HCT116 (cell line): ENCODE measurements around the gene NGF. TPM values are rescaled to one million over a fixed set of nuclear protein-coding genes. Genes with fewer than 3 reads are reported as not detected.

Source experiments
- ATAC-seq: fragments of 200-7000 bp; cut with Tn5 transposase; 2 replicates; pipeline ENCODE4 v1.9.1; 2020; ENCODE audit warnings: mild to moderate bottlenecking, moderate library complexity
- BruUV-seq: library from RNA; stranded (reverse); fragments of 400-500 nt; replicated peaks from 2 replicates; lab custom pipeline; 2021; lab: Mats Ljungman, UMichigan
- CTCF ChIA-PET: fragments of 300-600 bp; sonication (Branson Sonifier 250); formaldehyde crosslinking; loops from one replicate; lab custom pipeline; 2021; ENCODE audit warnings: antibody characterized with exemption; lab: Charles Lee
- POLR2A ChIA-PET: fragments of 300-600, 350-600 bp; sonication (Branson Sonifier 250); formaldehyde crosslinking; loops from one replicate; lab custom pipeline; 2021; ENCODE audit warnings: antibody characterized with exemption; lab: Charles Lee
- RAD21 ChIA-PET, 2 experiments: fragments of 300-600 bp; sonication (Branson Sonifier 250); formaldehyde crosslinking; loops; one replicate each; lab custom pipeline; 2023; ENCODE audit warnings: low total read pairs in 2 of 2; ENCODE audit not compliant: uncharacterized antibody in 2 of 2, unreplicated experiment in 2 of 2, low non-redundant PET in 1 of 2; lab: Charles Lee
- DNase-seq: peaks from one replicate; pipeline ENCODE4 v3.0.0-alpha.2; 2010; ENCODE audit warnings: low read depth, low spot score
- H2AFZ ChIP-seq: fragments of 200-600 bp; shearing (Covaris generic), sonication (generic); 2 replicates; pipeline ENCODE4 v1.6.1; 2017; ENCODE audit warnings: low read depth, mixed run types, mixed read lengths, antibody characterized with exemption, low read length; ENCODE audit not compliant: poor library complexity, severe bottlenecking
- H3K27ac ChIP-seq: 2 replicates; pipeline ENCODE4 v1.5.1; 2012; ENCODE audit warnings: low read depth, low read length
- H3K27me3 ChIP-seq: fragments of 200-600 bp; sonication (generic); 2 replicates; pipeline ENCODE4 v1.6.1; 2016; ENCODE audit warnings: mixed run types, low read length, mixed read lengths; ENCODE audit not compliant: insufficient read depth
- H3K36me3 ChIP-seq, 2 experiments: fragments of 200-500 bp in 1 of 2; fragments of 200-600 bp in 1 of 2; sonication (Bioruptor generic) in 1 of 2; sonication (generic) in 1 of 2; 2 replicates each; pipeline versions ENCODE4 v1.5.1 to v1.6.1; 2014 to 2016; ENCODE audit warnings: low read length in 2 of 2, inconsistent platforms in 1 of 2, mixed read lengths in 1 of 2, mixed run types in 1 of 2; ENCODE audit not compliant: insufficient read depth in 2 of 2, control insufficient read depth in 1 of 2
- H3K4me1 ChIP-seq, 2 experiments: fragments of 200-600 bp in 1 of 2; sonication (generic) in 1 of 2; 2 replicates each; pipeline versions ENCODE4 v1.5.1 to v1.6.1; 2012 to 2017; ENCODE audit warnings: low read length in 2 of 2, inconsistent platforms in 1 of 2, mild to moderate bottlenecking in 1 of 2, mixed read lengths in 1 of 2, mixed run types in 1 of 2, moderate library complexity in 1 of 2; ENCODE audit not compliant: insufficient read depth in 2 of 2, control insufficient read depth in 1 of 2
- H3K4me2 ChIP-seq: fragments of 200-600 bp; sonication (generic); 2 replicates; pipeline ENCODE4 v1.6.1; 2017; ENCODE audit warnings: mixed run types, low read length, mixed read lengths
- H3K4me3 ChIP-seq, 2 experiments: fragments of 200-600 bp in 1 of 2; sonication (generic) in 1 of 2; replicated peaks in 1 of 2; 2 replicates each; pipeline ENCODE4 v1.5.1; 2011 to 2016; ENCODE audit warnings: low read length in 2 of 2, control low read depth in 1 of 2, low read depth in 1 of 2, mild to moderate bottlenecking in 1 of 2, mixed read lengths in 1 of 2, mixed run types in 1 of 2
- H3K79me2 ChIP-seq: fragments of 200-600 bp; sonication (generic); 2 replicates; pipeline ENCODE4 v1.6.1; 2017; ENCODE audit warnings: mild to moderate bottlenecking, mixed run types, low read length, moderate library complexity, mixed read lengths; ENCODE audit not compliant: insufficient read depth
- H3K9ac ChIP-seq: fragments of 200-600 bp; sonication (generic); 2 replicates; pipeline ENCODE4 v1.6.1; 2016; ENCODE audit warnings: low read length, mixed read lengths
- H3K9me2 ChIP-seq: fragments of 200-600 bp; sonication (generic), shearing (Covaris generic); 2 replicates; pipeline ENCODE4 v1.6.1; 2017; ENCODE audit warnings: mixed run types, mild to moderate bottlenecking, moderate library complexity; ENCODE audit not compliant: insufficient read depth
- H3K9me3 ChIP-seq, 2 experiments: fragments of 200-500 bp in 1 of 2; fragments of 200-600 bp in 1 of 2; sonication (Bioruptor generic) in 1 of 2; sonication (generic) in 1 of 2; 2 replicates each; pipeline ENCODE4 v1.6.1; 2014 to 2017; ENCODE audit warnings: low read length in 2 of 2, mixed read lengths in 2 of 2, inconsistent platforms in 1 of 2, low read depth in 1 of 2, mild to moderate bottlenecking in 1 of 2, mixed run types in 1 of 2, moderate library complexity in 1 of 2; ENCODE audit not compliant: control insufficient read depth in 1 of 2, insufficient read depth in 1 of 2
- H4K20me1 ChIP-seq: fragments of 200-600 bp; sonication (generic), shearing (Covaris generic); 2 replicates; pipeline ENCODE4 v1.6.1; 2017; ENCODE audit warnings: mixed run types, mild to moderate bottlenecking, moderate library complexity; ENCODE audit not compliant: insufficient read depth
- CBX3 ChIP-seq: IDR thresholded peaks from 2 replicates; pipeline ENCODE4 v1.6.1; 2012; ENCODE audit warnings: low read depth
- CEBPB ChIP-seq: IDR thresholded peaks from 2 replicates; pipeline ENCODE4 v1.6.1; 2012; ENCODE audit warnings: low read depth
- CTCF ChIP-seq, 3 experiments: fragments of 200-600 bp in 1 of 3; sonication (generic) in 1 of 3; IDR thresholded peaks in 2 of 3; conservative IDR thresholded peaks in 1 of 3; 2 replicates each; pipeline ENCODE4 v1.5.1; 2012 to 2017; ENCODE audit warnings: low read depth in 2 of 3, low read length in 2 of 3, antibody characterized with exemption in 1 of 3, borderline replicate concordance in 1 of 3, control low read depth in 1 of 3, mild to moderate bottlenecking in 1 of 3, mixed read lengths in 1 of 3, mixed run types in 1 of 3, moderate library complexity in 1 of 3; ENCODE audit not compliant: insufficient read depth in 1 of 3
- ELF1 ChIP-seq: IDR thresholded peaks from 2 replicates; pipeline ENCODE4 v1.6.1; 2012; ENCODE audit warnings: low read depth, borderline replicate concordance
- JUND ChIP-seq: IDR thresholded peaks from 2 replicates; pipeline ENCODE4 v1.6.1; 2012
- POLR2AphosphoS5 ChIP-seq: IDR thresholded peaks from 2 replicates; pipeline ENCODE4 v1.6.1; 2011; ENCODE audit warnings: mild to moderate bottlenecking, low read depth, low read length, moderate library complexity
- REST ChIP-seq: IDR thresholded peaks from 2 replicates; pipeline ENCODE4 v1.6.1; 2012; ENCODE audit warnings: low read depth
- SP1 ChIP-seq: IDR thresholded peaks from 2 replicates; pipeline ENCODE4 v1.6.1; 2012; ENCODE audit warnings: low read depth
- SRF ChIP-seq: IDR thresholded peaks from 2 replicates; pipeline ENCODE4 v1.6.1; 2012; ENCODE audit warnings: low read depth
- ZFX ChIP-seq: fragments of 450-650 bp; IDR thresholded peaks from 2 replicates; pipeline ENCODE4 v1.6.1; 2017
- ZNF274 ChIP-seq: fragments of 200-500 bp; sonication (Bioruptor generic); IDR thresholded peaks from 2 replicates; pipeline ENCODE4 v1.6.1; 2014; ENCODE audit warnings: mild to moderate bottlenecking, low read depth, low read length, inconsistent platforms
- intact Hi-C: fragments of 100-400 bp; cut with micrococcal nuclease; formaldehyde crosslinking; loops from 2 replicates; pipeline ENCODE4 v1.10.0; 2022
- total RNA-seq: library from RNA; stranded (reverse); gene quantifications from one replicate; pipeline ENCODE4 v1.2.1, GENCODE V29; 2021; ENCODE audit not compliant: unreplicated experiment
- TF ChIP-seq, protein P1 (sequence below): IDR thresholded peaks from 2 replicates; pipeline ENCODE4 v1.6.1; 2012
- TF ChIP-seq, protein P2 (sequence below): IDR thresholded peaks from 2 replicates; pipeline ENCODE4 v1.6.1; 2012
- TF ChIP-seq, protein P3 (sequence below): IDR thresholded peaks from 2 replicates; pipeline ENCODE4 v1.6.1; 2011; ENCODE audit warnings: mild to moderate bottlenecking, low read length, moderate library complexity; ENCODE audit not compliant: insufficient replicate concordance; ENCODE audit errors: extremely low read depth

The NGF gene
- total RNA-seq, 1 experiment from 2014 or later, result not detected

- no peaks in the 10 kb centered on the region for H3K4me1 ChIP-seq
- CTCF ChIA-PET, result no interaction called here
These were observed 59.8 kb downstream of the NGF start for GRCh38 chr1:115278211-115278610.

More at GRCh38 chr1:115278211-115278610, 59.8 kb downstream of the NGF start:
- TF ChIP-seq JUND (no peak), SRF (no peak), CTCF (IDR thresholded peaks at IDR 0.05 in 2 of 3, conservative IDR thresholded peaks at IDR 0.05 in 1 of 3; ENCODE audit: borderline replicate concordance in 1 of 3, insufficient read depth in 1 of 3, low read depth in 2 of 3, low read length in 2 of 3) (no peak), SP1 (no peak), ZFX (no peak), ELF1 (no peak), REST (no peak), CEBPB (no peak), POLR2AphosphoS5 (no peak), ZNF274 (no peak), CBX3 (no peak)
- TF ChIP-seq, protein P1, sequence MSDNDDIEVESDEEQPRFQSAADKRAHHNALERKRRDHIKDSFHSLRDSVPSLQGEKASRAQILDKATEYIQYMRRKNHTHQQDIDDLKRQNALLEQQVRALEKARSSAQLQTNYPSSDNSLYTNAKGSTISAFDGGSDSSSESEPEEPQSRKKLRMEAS, result no peak
- TF ChIP-seq, protein P2, sequence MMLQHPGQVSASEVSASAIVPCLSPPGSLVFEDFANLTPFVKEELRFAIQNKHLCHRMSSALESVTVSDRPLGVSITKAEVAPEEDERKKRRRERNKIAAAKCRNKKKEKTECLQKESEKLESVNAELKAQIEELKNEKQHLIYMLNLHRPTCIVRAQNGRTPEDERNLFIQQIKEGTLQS, result no peak
- TF ChIP-seq, protein P3, sequence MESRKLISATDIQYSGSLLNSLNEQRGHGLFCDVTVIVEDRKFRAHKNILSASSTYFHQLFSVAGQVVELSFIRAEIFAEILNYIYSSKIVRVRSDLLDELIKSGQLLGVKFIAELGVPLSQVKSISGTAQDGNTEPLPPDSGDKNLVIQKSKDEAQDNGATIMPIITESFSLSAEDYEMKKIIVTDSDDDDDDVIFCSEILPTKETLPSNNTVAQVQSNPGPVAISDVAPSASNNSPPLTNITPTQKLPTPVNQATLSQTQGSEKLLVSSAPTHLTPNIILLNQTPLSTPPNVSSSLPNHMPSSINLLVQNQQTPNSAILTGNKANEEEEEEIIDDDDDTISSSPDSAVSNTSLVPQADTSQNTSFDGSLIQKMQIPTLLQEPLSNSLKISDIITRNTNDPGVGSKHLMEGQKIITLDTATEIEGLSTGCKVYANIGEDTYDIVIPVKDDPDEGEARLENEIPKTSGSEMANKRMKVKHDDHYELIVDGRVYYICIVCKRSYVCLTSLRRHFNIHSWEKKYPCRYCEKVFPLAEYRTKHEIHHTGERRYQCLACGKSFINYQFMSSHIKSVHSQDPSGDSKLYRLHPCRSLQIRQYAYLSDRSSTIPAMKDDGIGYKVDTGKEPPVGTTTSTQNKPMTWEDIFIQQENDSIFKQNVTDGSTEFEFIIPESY, result no peak
- TF ChIP-seq, all 23 proteins: peak for 0
- no peaks in the 10 kb centered on the region for H3K36me3 ChIP-seq
- no TSS peak for BruUV-seq
- intact Hi-C loops, result loop anchor here (10.0 kb wide), 1 partner anchor 187 kb away; no protein-coding TSS in a partner anchor
- H3K9me2 ChIP-seq, result no peaks in the 10 kb centered on the region
- no peak overlapping the region for H3K4me3 ChIP-seq
- POLR2A ChIA-PET, result no interaction called here
- H3K9me3 ChIP-seq, result peaks cover 0 to 4% of the 10 kb centered on the region in 2 experiments; a peak in 1 of 4 replicates
- H3K4me2 ChIP-seq, result no peak overlapping the region
- H3K27ac ChIP-seq, result no peak overlapping the region
- no peak for DNase-seq
- RAD21 ChIA-PET, result no interaction called here
- H3K79me2 ChIP-seq, result no peaks in the 10 kb centered on the region
- no peaks in the 10 kb centered on the region for H3K27me3 ChIP-seq
- no peak overlapping the region for H3K9ac ChIP-seq
- no peaks in the 10 kb centered on the region for H4K20me1 ChIP-seq
- no peak for ATAC-seq
- H2AFZ ChIP-seq, result no peak overlapping the region
